AG09309 (cell line): ENCODE results near the gene DIP2C.

Experiments
- DNase-seq: peaks from one replicate; pipeline ENCODE4 v3.0.0-alpha.2; 2010; ENCODE audit warnings: low read depth
- H3K4me3 ChIP-seq: 2 replicates; pipeline ENCODE4 v1.5.1; 2011; ENCODE audit warnings: mild to moderate bottlenecking, low read depth, low read length, moderate library complexity; ENCODE audit not compliant: control insufficient read depth
- CTCF ChIP-seq: IDR thresholded peaks from 2 replicates; pipeline ENCODE4 v1.5.1; 2011; ENCODE audit warnings: mild to moderate bottlenecking, low read depth, low read length, inconsistent platforms; ENCODE audit not compliant: insufficient read depth, control insufficient read depth; ENCODE audit errors: missing control alignments

Gene DIP2C

GRCh38 chr10:356452-356851 is 333.0 kb downstream of the DIP2C start:
- no peak for TF ChIP-seq CTCF
- DNase-seq: no peak
- no peak overlapping the region for H3K4me3 ChIP-seq

GRCh38 chr10:354901-355617 is 334.4 kb downstream of the DIP2C start:
- no peak for TF ChIP-seq CTCF
- no peak overlapping the region for H3K4me3 ChIP-seq
- DNase-seq: no peak

- no peak overlapping the region for H3K4me3 ChIP-seq
- no peak for TF ChIP-seq CTCF
Measured at GRCh38 chr10:352476-353235, 336.8 kb downstream of the DIP2C start.

GRCh38 chr10:351770-352334 is 337.6 kb downstream of the DIP2C start:
- TF ChIP-seq CTCF: no peak

More at GRCh38 chr10:352476-353235, 336.8 kb downstream of the DIP2C start:
- DNase-seq: no peak

GRCh38 chr10:350981-351501 is 338.4 kb downstream of the DIP2C start:
- H3K4me3 ChIP-seq: no peak overlapping the region
- TF ChIP-seq CTCF: no peak
- no peak for DNase-seq

More at GRCh38 chr10:351770-352334, 337.6 kb downstream of the DIP2C start:
- no peak overlapping the region for H3K4me3 ChIP-seq
- DNase-seq: no peak

- no peak overlapping the region for H3K4me3 ChIP-seq
- DNase-seq: no peak
- no peak for TF ChIP-seq CTCF
Measured at GRCh38 chr10:349081-349480, 340.4 kb downstream of the DIP2C start.
